ENCODE results near the gene ZNF154. TPM values are rescaled to one million over a fixed set of nuclear protein-coding genes. Genes with fewer than 3 reads are reported as not detected.

Gene ZNF154
- 24.1 TPM for total RNA-seq

DNA sequence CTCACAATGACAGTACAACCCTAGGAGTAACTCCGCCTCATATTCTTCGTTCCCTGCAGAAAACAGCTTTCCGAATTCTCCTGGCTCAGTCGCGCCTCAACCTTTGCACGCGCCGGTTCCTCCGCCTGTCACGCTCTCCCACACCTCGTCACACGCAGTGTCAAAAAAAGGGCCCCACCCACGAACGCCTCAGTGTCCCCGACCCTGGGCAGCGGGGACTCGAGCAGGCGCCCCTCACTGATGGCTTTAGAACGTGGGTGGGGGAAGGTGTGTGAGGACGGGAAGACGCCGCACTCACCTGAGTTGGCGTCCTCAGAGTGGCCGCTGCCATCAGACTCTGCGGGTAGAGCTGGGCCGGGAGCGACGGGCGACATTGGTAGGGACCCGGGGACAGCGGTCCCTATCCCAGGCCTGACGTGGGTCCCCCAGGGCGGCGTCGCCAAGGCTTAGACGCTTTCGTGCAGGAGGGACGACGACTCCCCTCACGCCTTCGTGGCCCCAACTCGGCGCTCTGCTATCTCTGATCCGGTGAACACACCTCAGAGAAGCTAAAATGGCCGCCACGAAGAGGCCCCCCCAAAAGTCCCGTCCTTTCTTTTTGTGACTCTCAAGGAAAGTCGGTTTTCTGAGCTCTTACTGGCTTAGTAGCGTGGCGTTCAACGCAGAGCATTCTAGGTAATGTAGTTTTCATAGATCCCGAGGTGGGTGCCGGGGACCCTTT lies at the start of gene ZNF154:
ZNF154 (minus strand) TSS at position 564 of the 721 bp plus-strand sequence; CDS start at position 331, 233 bp downstream.

DNA sequence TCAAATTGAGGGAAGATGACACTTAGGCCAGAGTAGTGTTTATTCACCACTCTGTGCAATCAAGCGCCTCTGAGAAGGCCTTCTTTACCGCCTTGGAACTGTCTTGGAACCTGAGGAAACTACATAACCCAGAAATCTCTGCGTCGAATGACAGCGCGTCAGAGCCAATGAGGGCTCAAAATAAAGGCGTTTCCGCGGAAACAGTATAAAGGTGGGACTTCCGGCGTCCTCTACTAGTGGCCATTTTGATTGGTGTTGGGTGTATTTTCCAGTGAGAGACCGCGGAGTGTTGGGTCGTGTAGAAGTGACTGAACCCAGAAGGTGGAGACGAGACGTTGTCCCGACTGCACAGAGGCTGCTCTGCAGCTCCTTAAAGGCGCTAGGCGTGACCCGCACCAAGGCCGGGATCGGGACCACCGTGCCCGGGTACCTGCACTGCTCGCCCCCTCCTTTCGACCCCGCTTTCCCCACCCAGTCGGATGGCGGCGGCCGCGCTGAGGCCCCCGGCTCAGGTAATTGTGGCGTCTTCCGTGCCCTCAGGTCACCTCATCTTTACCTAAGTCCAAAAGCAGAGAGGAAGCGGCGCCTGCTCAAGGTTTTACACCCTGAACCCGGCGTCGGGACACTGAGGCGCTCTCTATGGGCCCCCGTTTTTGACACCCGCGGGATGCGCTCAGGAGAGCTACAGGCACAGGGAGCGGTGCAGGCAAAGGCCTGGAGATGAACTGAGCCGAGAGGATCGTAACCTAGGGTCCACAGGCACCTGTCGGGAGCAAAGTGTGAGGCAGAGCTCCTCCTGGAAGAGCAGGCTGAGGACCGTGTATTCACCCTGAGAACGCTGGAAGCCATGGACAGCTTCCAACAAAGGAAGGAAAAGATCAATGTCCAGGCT lies 37.8 kb upstream of the ZNF154 start, which contains the start of gene ZNF776:
ZNF776 (plus strand) TSS at position 236 of the 892 bp plus-strand sequence; CDS start at position 480, 244 bp downstream.

DNA sequence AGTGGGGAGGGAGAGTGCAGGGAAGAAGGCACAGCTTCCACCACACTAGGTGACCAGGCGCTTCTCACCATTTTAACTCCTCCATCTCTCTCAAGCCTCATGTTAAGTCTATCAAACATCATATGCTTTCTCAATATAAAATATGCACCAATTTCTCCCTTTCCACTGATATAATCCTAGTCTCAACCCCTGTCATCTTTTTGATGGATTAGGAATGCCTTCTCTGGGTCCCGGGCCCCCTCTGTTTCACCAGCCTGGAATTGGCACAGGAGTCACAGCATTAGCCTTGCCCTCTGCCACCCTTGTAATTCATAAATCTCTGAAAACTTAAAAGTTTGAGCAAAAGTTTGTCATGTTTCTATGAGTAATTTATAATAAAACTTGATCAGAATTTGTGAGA lies 40.4 kb downstream of the ZNF154 start, which contains the start of gene ZSCAN4:
ZSCAN4 (plus strand) TSS at position 301 of the 400 bp plus-strand sequence. CDS start 7,211 bp downstream, outside the sequence.

Other genes with a start within 250 kb of the ZNF154 start
- 32.7 TPM for gene ZNF772, start 231.6 kb downstream of the ZNF154 start, total RNA-seq
- 17.0 TPM for gene ZNF419, start 221.5 kb downstream of the ZNF154 start, total RNA-seq
- gene ZNF773, start 209.3 kb downstream of the ZNF154 start, total RNA-seq: 15.8 TPM
- 12.1 TPM for gene ZNF549, start 181.8 kb downstream of the ZNF154 start, total RNA-seq
- gene ZNF550, start 149.3 kb downstream of the ZNF154 start, total RNA-seq: 14.8 TPM
- 6.8 TPM for gene ZNF416, start 130.3 kb downstream of the ZNF154 start, total RNA-seq
- 18.9 TPM for gene ZIK1, start 125.1 kb downstream of the ZNF154 start, total RNA-seq
- gene ZNF530, start 109.3 kb downstream of the ZNF154 start, total RNA-seq: 6.2 TPM
- gene ZNF134, start 95.0 kb downstream of the ZNF154 start, total RNA-seq: 30.1 TPM
- gene ZNF211, start 76.0 kb downstream of the ZNF154 start, total RNA-seq: 25.0 TPM
- gene ZSCAN4, start 40.3 kb downstream of the ZNF154 start, total RNA-seq: not detected
- 17.5 TPM for gene ZNF551, start 27.2 kb downstream of the ZNF154 start, total RNA-seq
- gene ZNF671, start 18.4 kb upstream of the ZNF154 start, total RNA-seq: 13.9 TPM
- 47.7 TPM for gene ZNF776, start 37.6 kb upstream of the ZNF154 start, total RNA-seq
- gene ZNF586, start 60.5 kb upstream of the ZNF154 start, total RNA-seq: 33.7 TPM
- gene ZNF552, start 105.7 kb upstream of the ZNF154 start, total RNA-seq: 20.0 TPM
- gene ZNF587B, start 121.1 kb upstream of the ZNF154 start, total RNA-seq: 18.5 TPM
- 54.7 TPM for gene ZNF587, start 140.7 kb upstream of the ZNF154 start, total RNA-seq
- gene ZNF814, start 179.8 kb upstream of the ZNF154 start, total RNA-seq: 29.7 TPM
- gene ZNF417, start 207.4 kb upstream of the ZNF154 start, total RNA-seq: 34.0 TPM
- gene ZNF418, start 226.2 kb upstream of the ZNF154 start, total RNA-seq: 12.8 TPM
- gene ZNF256, start 238.5 kb upstream of the ZNF154 start, total RNA-seq: 10.9 TPM